Measurements from ENCODE around the gene TOMM20L.

DNA sequence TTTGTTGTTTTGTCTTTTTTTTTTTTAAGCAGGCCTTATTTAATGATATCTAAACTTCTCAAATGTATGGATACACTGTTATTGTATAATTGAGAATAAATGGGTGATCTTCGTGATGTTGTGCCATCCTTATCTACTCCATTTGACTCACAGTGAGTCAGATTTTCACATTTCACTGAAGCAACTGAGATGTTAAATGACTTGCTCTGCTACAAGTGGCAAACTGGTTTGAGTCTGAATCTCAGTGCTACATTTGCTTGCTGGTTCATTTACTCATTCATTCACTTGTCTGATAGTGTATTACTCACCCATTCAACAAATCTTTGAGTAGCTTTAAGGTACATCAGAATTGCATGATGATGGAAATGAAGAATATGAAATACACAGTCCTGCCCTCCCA, 34.4 kb downstream of the TOMM20L start:
- TF ChIP-seq, protein P1, sequence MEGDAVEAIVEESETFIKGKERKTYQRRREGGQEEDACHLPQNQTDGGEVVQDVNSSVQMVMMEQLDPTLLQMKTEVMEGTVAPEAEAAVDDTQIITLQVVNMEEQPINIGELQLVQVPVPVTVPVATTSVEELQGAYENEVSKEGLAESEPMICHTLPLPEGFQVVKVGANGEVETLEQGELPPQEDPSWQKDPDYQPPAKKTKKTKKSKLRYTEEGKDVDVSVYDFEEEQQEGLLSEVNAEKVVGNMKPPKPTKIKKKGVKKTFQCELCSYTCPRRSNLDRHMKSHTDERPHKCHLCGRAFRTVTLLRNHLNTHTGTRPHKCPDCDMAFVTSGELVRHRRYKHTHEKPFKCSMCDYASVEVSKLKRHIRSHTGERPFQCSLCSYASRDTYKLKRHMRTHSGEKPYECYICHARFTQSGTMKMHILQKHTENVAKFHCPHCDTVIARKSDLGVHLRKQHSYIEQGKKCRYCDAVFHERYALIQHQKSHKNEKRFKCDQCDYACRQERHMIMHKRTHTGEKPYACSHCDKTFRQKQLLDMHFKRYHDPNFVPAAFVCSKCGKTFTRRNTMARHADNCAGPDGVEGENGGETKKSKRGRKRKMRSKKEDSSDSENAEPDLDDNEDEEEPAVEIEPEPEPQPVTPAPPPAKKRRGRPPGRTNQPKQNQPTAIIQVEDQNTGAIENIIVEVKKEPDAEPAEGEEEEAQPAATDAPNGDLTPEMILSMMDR (IDR thresholded peaks at IDR 0.05) = no peak
- TF ChIP-seq POLR2A (IDR thresholded peaks at IDR 0.05) = no peak
